GM12873 (cell line): Measurements from ENCODE around the gene TMEM60.

Experiments
- TF ChIP-seq, protein P1 (sequence below): IDR thresholded peaks from 2 replicates; pipeline ENCODE4 v1.5.1; 2012; ENCODE audit warnings: low read depth, mild to moderate bottlenecking, moderate library complexity, low read length, control low read depth; ENCODE audit not compliant: insufficient read depth; ENCODE audit errors: missing control alignments

Gene TMEM60, protein sequence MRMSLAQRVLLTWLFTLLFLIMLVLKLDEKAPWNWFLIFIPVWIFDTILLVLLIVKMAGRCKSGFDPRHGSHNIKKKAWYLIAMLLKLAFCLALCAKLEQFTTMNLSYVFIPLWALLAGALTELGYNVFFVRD

DNA sequence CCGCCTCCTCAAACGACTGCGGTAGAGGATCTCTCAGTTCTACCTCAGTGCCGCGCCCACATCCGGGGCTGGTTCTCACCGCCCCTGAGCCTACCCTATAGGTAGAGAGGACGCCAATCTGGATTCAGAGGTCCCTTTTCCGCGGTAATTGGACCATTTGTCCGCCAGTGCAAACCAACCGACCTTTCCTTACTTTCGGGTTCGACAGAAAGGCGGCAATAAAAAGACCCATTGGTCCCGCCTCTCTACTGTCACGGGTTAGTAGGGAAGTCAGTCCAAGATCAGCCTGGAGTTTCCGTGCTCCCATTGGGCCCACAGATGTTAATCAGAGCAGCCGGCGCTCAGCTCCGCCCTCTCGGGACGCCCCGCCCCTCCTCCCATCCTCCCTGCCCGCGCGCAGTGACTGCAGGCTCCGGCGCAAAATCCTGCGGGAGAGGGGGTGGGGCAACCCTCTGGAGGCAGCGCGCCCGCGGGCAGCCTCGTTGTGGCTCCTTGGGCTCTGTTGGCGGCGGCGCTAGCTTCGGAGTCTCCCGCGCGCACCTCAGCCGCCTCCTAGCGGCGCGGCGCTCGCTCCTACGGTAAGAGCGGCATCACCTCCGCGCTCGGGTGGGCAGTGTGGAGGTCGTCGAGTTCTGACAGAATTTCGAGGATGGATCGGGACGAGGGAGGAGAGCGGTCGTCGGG is at the start of gene TMEM60, which contains the start of gene PHTF2:
TSS of gene TMEM60 (minus strand) at position 41 of the 684 bp plus-strand sequence. CDS start 4,061 bp downstream, outside the sequence.
TSS of gene PHTF2 (plus strand) at position 380 of the 684 bp plus-strand sequence.
- TF ChIP-seq, protein P1, sequence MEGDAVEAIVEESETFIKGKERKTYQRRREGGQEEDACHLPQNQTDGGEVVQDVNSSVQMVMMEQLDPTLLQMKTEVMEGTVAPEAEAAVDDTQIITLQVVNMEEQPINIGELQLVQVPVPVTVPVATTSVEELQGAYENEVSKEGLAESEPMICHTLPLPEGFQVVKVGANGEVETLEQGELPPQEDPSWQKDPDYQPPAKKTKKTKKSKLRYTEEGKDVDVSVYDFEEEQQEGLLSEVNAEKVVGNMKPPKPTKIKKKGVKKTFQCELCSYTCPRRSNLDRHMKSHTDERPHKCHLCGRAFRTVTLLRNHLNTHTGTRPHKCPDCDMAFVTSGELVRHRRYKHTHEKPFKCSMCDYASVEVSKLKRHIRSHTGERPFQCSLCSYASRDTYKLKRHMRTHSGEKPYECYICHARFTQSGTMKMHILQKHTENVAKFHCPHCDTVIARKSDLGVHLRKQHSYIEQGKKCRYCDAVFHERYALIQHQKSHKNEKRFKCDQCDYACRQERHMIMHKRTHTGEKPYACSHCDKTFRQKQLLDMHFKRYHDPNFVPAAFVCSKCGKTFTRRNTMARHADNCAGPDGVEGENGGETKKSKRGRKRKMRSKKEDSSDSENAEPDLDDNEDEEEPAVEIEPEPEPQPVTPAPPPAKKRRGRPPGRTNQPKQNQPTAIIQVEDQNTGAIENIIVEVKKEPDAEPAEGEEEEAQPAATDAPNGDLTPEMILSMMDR = peak; percentile 64

DNA sequence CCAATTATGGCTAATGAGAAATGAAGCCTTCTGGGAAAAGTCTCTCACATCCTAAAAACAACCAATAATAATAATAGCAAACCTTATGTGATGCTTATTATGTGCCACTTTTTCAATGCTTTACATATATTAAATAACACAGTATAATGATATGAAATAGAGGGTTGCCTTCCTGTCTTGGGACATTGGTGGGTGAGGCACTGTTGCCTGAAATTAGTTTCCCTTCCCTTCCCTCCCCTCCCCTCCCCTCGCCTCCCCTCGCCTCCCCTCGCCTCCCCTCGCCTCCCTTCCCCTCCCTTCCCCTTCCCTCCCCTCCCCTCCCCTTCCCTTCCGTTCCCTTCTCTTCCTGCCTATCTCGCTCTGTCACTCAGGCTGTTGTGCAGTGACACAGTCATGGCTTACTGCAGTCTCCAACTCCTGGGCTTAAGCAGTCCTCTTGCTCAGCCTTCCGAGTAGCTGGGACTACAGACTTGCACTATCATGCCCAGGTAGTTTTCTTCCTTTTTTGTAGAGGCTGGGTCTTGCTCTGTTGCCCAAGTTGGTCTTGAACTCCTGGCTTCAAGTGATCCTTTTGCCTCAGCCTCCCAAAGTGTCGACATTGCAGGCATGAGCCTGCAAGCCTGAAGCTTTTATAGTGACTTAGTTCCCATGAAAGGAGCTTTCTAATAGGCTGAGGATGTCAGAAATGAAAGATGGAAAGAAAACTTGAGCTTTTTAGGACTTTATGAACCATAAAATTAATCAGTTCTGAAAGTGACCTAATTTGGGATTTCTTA is 48.3 kb upstream of the TMEM60 start:
- TF ChIP-seq, protein P1 = no peak

DNA sequence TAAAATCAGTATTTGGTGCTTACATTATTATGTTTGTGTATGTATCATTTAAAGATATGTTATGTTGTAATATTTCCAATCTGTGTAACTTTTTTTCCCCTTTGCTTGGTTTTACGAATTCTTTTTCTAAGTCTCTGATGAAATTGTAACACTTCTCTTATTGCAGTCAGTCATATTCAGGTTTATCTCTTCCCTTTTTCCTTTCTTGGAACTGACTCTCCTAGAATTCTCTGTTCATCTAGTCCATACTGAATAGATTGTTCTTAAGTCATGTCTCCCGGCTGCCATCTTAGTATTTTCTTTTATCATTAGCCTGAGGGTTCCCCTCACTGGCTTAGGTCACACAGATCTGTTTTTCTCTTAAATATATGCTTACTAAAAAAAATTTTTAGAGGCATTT is 45.0 kb upstream of the TMEM60 start:
- TF ChIP-seq, protein P1 = no peak

DNA sequence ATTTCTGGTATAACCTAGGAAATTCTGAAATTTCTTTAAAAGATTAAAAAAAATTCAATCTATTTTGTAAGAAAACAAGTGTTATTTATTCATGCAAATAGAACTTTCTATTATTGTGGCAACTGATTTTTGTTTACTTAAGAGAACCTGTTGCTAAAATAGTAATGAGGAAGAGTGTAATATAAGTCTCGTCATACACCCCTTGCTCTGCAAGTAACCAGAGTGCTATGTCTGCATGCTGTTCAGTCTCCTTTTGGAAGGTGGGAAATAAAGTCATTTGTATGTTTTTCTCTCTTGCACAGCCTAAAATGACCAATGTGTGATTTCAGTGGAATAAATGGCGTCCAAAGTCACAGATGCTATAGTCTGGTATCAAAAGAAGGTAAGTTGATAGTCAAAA is 41.7 kb upstream of the TMEM60 start:
- TF ChIP-seq, protein P1 = no peak

DNA sequence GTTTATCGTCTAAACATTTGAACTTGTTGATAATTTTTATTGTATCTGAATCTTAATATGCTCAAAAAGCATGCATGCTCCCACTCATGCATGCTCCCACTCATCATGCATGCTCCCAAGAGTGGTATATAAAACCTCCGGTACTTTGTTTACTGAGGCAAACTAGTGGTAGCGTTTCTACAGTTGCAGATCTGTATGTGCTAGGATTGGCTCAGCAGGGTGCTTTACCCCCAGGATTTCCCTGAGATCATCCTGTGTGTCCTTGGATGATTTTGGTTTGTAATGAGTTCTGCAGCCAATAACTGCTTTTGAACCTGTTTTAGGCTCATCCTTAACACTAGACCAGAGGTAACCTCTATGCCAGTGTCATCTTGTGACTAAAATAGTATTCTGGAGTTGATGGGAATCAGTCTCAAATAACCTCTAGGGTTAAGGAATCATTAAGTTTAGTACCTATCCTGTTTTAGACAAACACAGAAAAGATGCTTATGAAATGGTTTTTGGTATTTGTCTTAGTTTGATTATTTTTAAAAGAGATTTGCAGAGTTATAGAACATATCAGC is 40.8 kb upstream of the TMEM60 start:
- TF ChIP-seq, protein P1 = no peak

DNA sequence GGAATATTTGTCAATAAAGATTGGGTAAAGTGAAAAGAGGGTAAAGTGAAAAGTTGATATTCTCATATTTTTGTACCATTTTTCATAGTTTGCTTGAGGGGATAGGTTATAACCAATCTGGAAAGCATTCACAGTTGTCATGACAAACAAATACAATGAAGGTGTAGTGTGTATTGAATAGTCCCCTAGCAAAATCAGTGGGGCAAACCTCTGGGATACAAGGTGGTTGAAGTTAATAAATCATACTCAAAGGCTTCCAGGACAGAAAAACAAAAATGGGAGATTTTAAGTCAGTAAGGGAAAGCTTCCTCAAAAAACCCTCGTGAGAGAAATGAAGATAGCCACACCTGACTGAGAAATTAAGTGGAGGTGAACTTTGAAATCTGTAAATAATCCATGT is 39.7 kb upstream of the TMEM60 start:
- TF ChIP-seq, protein P1 = no peak

DNA sequence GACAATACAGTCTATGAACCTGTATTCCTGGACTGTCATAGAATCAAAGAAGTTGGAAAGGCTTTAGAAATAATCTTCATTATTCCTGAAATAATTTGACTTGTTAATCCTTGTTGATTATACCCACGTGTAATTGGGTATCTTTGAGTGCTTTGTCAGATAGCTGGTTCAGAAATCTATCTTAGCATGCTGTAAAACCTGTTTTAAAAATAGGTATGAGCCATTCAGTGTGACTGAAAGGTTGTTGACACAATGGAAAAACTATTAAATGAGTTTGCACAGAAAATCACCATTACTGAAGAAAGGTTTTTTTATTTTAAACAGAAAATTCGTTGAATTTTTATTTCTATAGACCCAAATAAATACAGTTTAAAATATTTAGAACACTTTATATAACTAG is 39.0 kb upstream of the TMEM60 start:
- TF ChIP-seq, protein P1 = no peak
